Adrenal gland (tissue), 12 donors: Measurements from ENCODE around the gene CCNY. TPM values are rescaled to one million over a fixed set of nuclear protein-coding genes. Genes with fewer than 3 reads are reported as not detected.
A peak's percentile ranks its signal among the peaks of the same experiment; 100 is the strongest.

Source experiments
- DNase-seq, 7 donors: peaks; one replicate each; pipeline ENCODE4 v3.0.0-alpha.2; 2019 to 2020
- H3K27ac ChIP-seq, 5 donors: fragments of 200-600 bp; sonication (generic) in 4 of 5; 1 replicate in 3 of 5; 2 replicates in 2 of 5; pipeline versions ENCODE4 v1.5.1 to v1.8.0; 2016 to 2020; ENCODE audit warnings: mild to moderate bottlenecking in 1 of 5
- H3K27me3 ChIP-seq: fragments of 200-600 bp; 2 replicates; pipeline ENCODE4 v1.8.0; 2021
- H3K36me3 ChIP-seq, 2 donors: fragments of 200-600 bp; replicated peaks in 1 of 2; 1 replicate in 1 of 2; 2 replicates in 1 of 2; pipeline versions ENCODE4 v1.5.1 to v1.8.0; 2018 to 2022
- H3K4me1 ChIP-seq, 2 donors: fragments of 200-600 bp; replicated peaks in 1 of 2; 1 replicate in 1 of 2; 2 replicates in 1 of 2; pipeline versions ENCODE4 v1.5.1 to v1.8.0; 2018 to 2021
- H3K4me3 ChIP-seq, 4 donors: fragments of 200-600 bp; sonication (generic) in 3 of 4; one replicate each; pipeline ENCODE4 v1.5.1; 2016 to 2018
- H3K9me3 ChIP-seq, 3 donors: fragments of 200-600 bp; sonication (generic) in 1 of 3; replicated peaks in 1 of 3; 1 replicate in 2 of 3; 2 replicates in 1 of 3; pipeline versions ENCODE4 v1.5.1 to v1.8.0; 2016 to 2021
- CTCF ChIP-seq, 6 experiments: fragments of 450-650 bp in 4 of 6; fragments of 200-600 bp in 2 of 6; sonication (generic) in 1 of 6; IDR thresholded peaks; 1 replicate in 5 of 6; 2 replicates in 1 of 6; pipeline versions ENCODE4 v1.5.1 to v1.8.0; 2016 to 2021; ENCODE audit warnings: antibody characterized with exemption in 6 of 6, mild to moderate bottlenecking in 2 of 6, moderate library complexity in 1 of 6
- POLR2A ChIP-seq, 2 donors: fragments of 450-650 bp; IDR thresholded peaks; one replicate each; pipeline ENCODE4 v1.6.1; 2017; ENCODE audit warnings: antibody characterized with exemption in 2 of 2, mild to moderate bottlenecking in 2 of 2, moderate library complexity in 1 of 2
- WGBS, 4 donors: extraction: QIAGEN DNeasy Blood & Tissue Kit in 2 of 4; methylation state at CpG; one replicate each; pipeline versions ENCODE4 v1.1.5 to v1.1.7; 2013 to 2017; 5-methylcytosine and 5-hydroxymethylcytosine counted together
- intact Hi-C, 2 donors: fragments of 100-400 bp; cut with DNase I; formaldehyde crosslinking; loops; one replicate each; pipeline versions ENCODE4 v1.14.1 to v1.15.0; 2022 to 2023
- polyA plus RNA-seq, 3 donors: library from polyadenylated mRNA; stranded (reverse); fragments of 200-250 nt in 2 of 3; fragments of 350-450 nt in 1 of 3; fragmentation: Illumina TruSeq in 1 of 3; extraction: RNeasy Lipid Tissue Mini Kit (QIAGEN cat#74804) in 1 of 3; gene quantifications; one replicate each; pipeline ENCODE4 v1.2.3, GENCODE V29; 2013 to 2014
- total RNA-seq, 9 donors: library from RNA; depleted of rRNA in 4 of 9; stranded (reverse); fragments of >200 nt in 4 of 9; fragments of 120-200 nt in 1 of 9; fragmentation: NEBNext Ultra II Directional in 1 of 9; extraction: Animal tissue kit (Norgen Biotek cat#: 25700) in 1 of 9; gene quantifications; one replicate each; pipeline versions ENCODE4 v1.1.0 to v1.2.4, GENCODE V29; 2013 to 2023
- donor health status: healthy with polysubstance abuse.
- donor health status: Bipolar disorder and iron deficiency.
- donor health status: DM: yes; HTN: yes; CAD: no.
- donor health status: DM: no; HTN: no; CAD: no.
- donor health status: DM: no; HTN: no; CAD: no.
- donor health status: DM: yes; HTN: yes; CAD: no.

The CCNY gene
- total and polyA plus RNA-seq, 12 donors: 18.3 to 87.0 (median 45.2) TPM

GRCh38 chr10:35377050-35377728 lies 40.9 kb downstream of the CCNY start:
- no peak for DNase-seq
- Histone ChIP-seq H3K27ac (no peak overlapping the region), H3K4me3 (no peak overlapping the region), H3K27me3 (no peaks in the 10 kb centered on the region), H3K4me1 (peaks cover 5 to 41% of the 10 kb centered on the region in 2 donors), H3K36me3 (no peaks in the 10 kb centered on the region), H3K9me3 (no peaks in the 10 kb centered on the region)
- TF ChIP-seq CTCF (IDR thresholded peaks at IDR 0.05): no peak
- TF ChIP-seq POLR2A (IDR thresholded peaks at IDR 0.05): no peak
- WGBS, 4 donors: 86 to 92% (median 88%) methylated on average over 5 of the region's 5 CpGs
- intact Hi-C loops: no loop called here

DNA sequence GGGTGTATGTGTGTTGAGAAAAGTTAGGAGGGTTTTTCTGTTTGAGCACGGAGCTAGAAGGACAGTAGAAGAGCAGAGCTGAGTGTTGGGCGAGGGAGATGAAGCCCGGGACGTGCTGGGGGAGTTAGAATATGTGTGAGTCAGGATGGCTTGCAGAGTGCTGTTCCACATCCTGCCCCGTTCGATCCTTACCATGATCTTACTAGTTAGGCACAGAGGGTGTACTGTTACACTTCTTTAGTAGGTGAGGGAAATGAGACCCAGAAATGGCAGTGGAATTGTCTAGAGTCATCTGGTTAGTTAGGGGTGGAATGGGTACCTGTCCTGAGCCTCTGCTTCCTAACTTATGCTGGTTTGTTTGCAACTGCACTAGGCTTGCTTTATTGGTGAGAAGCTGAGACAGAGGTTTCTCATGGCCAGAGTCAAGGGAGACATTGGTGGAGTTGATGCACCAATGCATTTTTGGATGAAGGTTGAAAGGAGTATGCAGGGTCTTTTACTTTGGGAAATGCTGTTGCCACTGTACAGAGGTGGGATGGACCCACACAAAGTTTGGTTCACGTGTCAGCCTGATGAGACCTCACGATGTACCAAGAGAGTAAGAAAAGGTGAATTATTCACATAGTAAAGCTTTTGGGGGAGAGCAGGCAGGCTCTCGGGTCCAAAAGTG lies 42.4 kb downstream of the CCNY start:
- Histone ChIP-seq H3K27ac (peak overlapping the region in 2 of 5 donors; percentile 68 to 70), H3K27me3 (no peaks in the 10 kb centered on the region), H3K4me3 (no peak overlapping the region), H3K36me3 (no peaks in the 10 kb centered on the region), H3K9me3 (no peaks in the 10 kb centered on the region), H3K4me1 (peaks cover 0 to 28% of the 10 kb centered on the region in 2 donors)
- DNase-seq: no peak
- WGBS, 4 donors: 80 to 88% (median 82%) methylated on average over 9 of the region's 9 CpGs
- intact Hi-C loops: no loop called here
- no peak for TF ChIP-seq CTCF (IDR thresholded peaks at IDR 0.05)
- TF ChIP-seq POLR2A (IDR thresholded peaks at IDR 0.05): no peak

- H3K9me3 ChIP-seq: no peaks in the 10 kb centered on the region
- DNase-seq: peak in 3 of 7 donors; percentile 28 to 42 (median 29)
- H3K4me3 ChIP-seq: no peak overlapping the region
- intact Hi-C loops: no loop called here
- H3K36me3 ChIP-seq: no peaks in the 10 kb centered on the region
- peaks cover 0 to 20% of the 10 kb centered on the region in 2 donors for H3K4me1 ChIP-seq
- 59 to 64% (median 61%) methylated on average over 11 of the region's 11 CpGs for WGBS, 4 donors
- no peaks in the 10 kb centered on the region for H3K27me3 ChIP-seq
- no peak for TF ChIP-seq CTCF (IDR thresholded peaks at IDR 0.05)
- TF ChIP-seq POLR2A (IDR thresholded peaks at IDR 0.05): no peak
- H3K27ac ChIP-seq: peak overlapping the region in 2 of 5 donors; percentile 68 to 70
Observed at GRCh38 chr10:35379226-35380137, 43.2 kb downstream of the CCNY start.

DNA sequence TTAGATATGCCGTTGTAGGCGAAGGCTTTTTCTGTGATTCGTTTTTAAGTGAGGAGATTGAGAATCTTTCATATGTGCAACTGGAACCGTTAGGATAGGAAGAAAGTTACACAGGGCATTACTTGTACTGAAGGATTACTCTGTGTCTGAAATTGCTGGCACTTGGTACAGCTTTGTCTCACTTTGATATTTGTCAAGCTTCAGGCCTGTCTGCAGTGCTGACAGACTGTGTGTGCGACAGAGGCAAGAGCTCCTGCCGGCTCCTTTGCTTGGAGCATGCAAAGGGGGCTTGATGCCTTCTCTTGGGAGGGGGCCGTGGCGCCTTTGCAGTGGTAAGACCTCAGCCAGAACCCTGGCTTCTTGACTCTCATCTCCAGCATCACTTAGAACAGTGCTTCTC lies 45.8 kb downstream of the CCNY start:
- H3K4me3 ChIP-seq: no peak overlapping the region
- TF ChIP-seq POLR2A (IDR thresholded peaks at IDR 0.05): no peak
- no peak for TF ChIP-seq CTCF (IDR thresholded peaks at IDR 0.05)
- WGBS, 4 donors: 87 to 93% (median 90%) methylated on average over 7 to 8 of the region's 8 CpGs
- peaks cover 4 to 22% of the 10 kb centered on the region in 2 donors for H3K4me1 ChIP-seq
- H3K9me3 ChIP-seq: no peaks in the 10 kb centered on the region
- no peak overlapping the region for H3K27ac ChIP-seq
- no peaks in the 10 kb centered on the region for H3K36me3 ChIP-seq
- intact Hi-C loops: no loop called here
- H3K27me3 ChIP-seq: no peaks in the 10 kb centered on the region
- no peak for DNase-seq
